ENCODE measurements around the gene ADGRV1.

Gene ADGRV1

DNA sequence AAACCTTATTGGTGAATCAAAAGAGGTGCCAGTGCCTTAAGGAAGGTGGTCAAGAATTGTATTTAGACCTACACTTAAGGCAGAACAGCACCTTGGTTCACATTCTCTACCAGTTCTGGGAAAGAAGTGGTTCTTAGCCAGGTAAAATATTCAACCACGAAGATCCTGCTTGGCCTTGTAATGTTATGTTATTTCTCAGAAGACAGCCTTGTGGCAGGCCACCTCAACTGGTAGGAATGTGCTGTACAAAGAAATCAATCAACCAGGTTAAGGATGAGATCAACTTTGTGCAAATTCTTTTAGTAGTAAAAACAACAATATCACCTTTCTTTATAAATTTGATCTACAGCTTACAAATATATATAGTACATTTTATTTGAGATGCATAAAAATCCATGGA lies 577.7 kb downstream of the ADGRV1 start:
- no peak for DNase-seq (ENCODE audit: low read depth)

DNA sequence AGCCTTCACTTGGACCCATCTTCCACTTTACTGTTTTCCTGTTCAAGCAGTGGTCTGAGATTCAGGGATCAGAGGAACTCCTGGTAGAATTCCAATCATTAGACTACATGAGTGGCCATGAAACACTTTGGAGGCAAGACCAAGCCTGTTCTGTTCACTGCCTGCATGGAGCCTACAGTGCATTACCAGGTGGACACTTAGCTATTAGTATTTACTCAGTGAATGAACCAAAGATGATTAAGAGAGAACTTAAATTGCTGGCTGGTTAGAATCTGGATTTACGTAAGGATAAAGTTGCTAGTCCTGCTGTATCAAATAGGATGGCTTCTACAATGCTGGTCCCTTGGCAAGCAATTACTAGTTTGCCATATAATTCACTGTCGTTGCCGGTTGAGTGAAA lies 579.0 kb downstream of the ADGRV1 start:
- no peak for DNase-seq (ENCODE audit: low read depth)

DNA sequence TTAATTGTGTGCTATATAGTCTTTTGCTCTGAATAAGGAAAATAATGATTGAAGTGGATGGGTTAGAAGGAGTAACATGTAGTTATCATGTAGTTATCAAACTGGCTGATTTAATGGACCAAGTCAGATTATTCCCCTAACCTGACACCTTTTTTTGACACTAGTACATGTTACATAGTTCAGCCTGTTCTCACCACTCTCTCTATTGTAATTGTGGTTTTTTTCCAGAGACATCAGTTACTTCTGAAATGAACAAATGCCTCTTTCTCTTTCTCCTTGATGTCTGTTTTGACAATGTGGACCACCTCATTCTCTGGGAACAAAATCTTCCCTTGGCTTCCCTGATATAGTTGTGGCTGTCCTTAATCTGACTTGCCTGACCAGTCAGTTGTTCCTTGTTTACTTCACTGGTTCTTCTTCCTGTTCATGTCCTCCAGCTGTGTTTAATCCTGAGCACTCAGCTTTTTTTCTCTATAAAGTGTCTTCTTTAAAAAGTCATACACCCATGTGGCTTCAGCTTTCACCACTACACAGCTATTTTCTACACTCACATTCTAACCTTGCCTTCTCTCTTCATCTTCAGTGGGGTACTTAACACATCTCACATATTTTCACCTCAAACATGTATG lies 581.1 kb downstream of the ADGRV1 start:
- DNase-seq (ENCODE audit: low read depth), result no peak

DNA sequence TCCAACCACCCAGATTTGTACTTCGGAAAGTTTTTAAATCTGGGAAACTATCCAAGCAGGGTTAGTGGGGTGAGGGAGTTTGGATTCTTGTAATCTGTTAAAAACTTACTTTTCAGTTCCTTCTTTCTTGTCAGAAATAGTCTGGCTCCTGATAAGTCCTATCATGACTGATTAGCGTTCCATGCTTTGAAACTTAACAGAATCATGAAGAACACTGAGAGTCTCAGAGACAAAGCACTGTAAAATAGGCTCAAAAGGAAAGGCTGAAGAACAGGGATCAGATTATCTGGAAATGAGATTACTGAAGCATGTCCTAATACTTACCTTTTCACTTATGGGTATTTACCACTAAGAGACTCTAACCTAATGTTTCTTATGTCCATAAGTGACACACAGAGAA lies 582.1 kb downstream of the ADGRV1 start:
- no peak for DNase-seq (ENCODE audit: low read depth)

DNA sequence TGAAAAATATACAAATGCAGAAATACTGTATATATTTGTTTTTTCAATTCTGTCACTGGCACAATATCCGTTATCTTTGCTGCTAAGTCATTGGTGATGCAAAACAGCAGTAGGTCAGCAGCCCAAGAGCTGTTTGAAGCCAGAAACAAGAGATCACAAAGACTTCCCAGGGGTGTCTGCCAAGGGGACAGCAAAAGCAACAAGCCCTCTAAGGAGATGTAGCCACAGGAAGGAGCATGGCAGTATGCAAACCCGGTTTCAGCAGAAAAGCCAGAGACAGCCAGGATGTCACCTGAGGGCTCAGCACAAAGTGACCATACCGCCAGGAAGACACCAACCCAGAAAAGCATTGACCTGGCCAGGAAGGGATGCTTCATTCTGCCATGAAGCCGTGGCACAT lies 583.0 kb downstream of the ADGRV1 start:
- DNase-seq (ENCODE audit: low read depth), result no peak

DNA sequence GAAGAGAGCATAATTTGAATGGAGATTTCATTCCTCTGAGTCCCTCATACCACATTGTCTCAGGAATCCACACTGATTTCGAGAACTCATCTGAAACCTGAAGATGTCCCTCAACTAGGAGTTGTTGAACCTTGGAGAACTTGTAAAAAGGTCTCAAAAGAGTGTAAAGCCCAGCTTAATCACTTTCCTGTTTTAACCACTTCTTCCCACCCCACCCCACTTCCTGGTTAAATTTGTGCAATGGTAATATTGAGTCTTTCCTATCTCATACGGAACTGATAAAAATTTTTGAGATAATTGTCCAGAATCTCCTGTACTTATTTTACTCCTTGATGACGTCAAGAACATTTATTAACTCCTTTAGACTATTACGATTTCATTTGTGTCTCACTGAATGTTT lies 583.8 kb downstream of the ADGRV1 start:
- DNase-seq (ENCODE audit: low read depth), result no peak

DNA sequence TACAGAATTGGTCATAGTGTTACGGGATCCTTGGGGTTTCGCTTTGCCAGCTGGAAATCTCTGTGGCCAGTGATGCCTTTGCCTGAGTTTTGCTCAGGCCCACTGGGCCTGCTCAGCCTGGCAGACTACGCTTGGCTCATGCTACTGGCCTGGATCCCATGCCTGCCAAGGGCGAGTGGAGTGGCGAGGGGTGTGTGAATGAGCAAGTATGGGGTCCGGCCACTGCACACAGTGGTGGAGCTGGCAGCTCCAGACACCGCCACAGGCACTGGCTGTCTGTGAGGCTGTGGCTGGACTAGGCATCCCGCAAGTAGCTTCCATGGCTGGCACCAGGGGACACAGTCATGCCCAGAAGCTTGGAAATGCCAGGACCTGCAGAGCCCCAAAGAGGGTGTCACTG lies 584.2 kb downstream of the ADGRV1 start:
- no peak for DNase-seq (ENCODE audit: low read depth)

DNA sequence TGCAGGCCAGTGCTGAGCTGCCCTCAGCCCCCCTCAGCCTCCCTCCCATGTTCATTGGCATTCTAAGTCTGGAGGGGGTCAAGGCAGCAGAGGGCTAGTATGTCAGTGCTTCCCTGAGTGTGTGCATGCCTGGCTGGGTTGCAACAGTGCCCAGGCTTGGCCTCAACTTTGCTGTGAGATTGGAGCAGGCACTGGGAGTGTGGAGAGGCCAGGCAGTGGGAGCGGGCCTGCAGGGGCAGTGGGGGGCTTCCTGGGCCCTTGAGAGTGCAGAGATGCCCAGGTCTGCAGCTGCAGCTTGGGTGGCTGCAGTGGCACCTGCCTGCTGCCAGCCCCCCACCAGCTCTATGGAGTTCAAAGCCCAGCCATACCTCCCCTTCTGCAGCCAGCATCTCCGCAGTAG lies 585.2 kb downstream of the ADGRV1 start:
- no peak for DNase-seq (ENCODE audit: low read depth)

DNA sequence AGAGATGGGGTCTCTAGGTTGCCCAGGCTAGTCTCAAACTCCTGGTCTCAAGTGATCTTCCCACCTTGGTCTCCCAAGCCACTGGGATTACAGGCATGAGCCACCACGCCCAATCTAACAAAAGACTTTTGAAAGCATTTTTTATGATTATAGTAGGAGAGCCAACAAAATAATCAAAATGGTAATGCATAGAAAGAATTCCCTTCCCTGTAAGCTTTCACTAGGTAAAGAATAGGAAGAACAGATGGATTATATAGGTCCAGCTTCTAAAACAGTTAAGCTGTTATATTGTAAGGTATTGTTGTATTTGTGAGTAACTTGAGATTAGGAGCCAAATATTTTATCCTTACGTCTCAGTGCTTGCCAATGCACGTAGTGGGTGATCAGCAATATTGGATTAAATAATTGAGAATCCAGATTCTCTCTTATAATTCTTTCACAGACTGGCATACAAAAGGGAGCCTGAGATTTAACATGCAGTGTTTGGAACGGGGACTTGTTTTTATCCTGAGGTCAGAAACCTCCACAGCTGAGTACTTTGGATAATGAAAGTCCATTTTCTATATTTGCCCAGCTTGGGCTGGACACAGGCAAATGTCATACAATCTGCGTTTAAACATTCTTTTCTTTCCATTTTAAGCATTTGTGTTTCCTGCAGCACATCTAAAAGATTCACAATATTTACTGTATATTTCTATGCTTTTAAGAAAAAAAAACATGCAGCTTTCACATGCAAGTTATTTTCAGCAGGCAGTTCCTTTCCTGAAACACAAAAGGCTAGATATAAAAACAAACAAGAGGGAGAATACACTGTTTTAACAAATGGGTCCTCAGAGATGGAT lies 586.1 kb downstream of the ADGRV1 start:
- no peak for DNase-seq (ENCODE audit: low read depth)

DNA sequence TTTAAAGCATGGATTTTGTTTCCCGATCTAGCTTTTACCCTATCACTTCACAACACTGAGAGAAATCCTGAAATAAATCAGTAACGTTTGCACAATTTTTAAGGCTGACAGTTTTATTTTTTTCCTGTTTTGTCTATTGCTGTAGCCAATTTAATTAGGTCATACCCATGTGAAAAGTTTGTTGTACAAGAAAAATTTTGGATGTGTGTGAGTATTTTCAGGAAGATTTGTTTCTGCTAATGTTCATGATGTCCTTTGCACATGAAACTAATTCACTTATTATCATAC lies 586.7 kb downstream of the ADGRV1 start:
- no peak for DNase-seq (ENCODE audit: low read depth)

DNA sequence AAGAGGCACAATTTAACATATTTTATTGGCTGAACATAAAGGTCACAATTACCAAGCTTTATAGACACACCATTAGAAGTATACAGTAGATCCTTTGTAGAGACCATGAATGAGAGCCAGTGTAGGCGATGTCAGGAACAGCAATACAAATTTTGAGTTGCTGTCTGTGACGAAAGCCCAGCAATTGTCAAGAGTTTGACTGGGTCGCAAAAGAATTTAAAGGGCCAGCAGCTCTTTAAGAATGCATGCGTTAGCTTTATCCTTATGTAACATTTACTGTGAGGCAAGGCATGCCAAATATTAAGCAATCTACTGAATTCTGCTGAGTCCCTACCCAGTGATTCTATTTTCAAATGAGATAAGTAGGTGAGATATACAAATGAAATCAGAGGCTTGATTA lies 587.6 kb downstream of the ADGRV1 start:
- DNase-seq (ENCODE audit: low read depth), result no peak

DNA sequence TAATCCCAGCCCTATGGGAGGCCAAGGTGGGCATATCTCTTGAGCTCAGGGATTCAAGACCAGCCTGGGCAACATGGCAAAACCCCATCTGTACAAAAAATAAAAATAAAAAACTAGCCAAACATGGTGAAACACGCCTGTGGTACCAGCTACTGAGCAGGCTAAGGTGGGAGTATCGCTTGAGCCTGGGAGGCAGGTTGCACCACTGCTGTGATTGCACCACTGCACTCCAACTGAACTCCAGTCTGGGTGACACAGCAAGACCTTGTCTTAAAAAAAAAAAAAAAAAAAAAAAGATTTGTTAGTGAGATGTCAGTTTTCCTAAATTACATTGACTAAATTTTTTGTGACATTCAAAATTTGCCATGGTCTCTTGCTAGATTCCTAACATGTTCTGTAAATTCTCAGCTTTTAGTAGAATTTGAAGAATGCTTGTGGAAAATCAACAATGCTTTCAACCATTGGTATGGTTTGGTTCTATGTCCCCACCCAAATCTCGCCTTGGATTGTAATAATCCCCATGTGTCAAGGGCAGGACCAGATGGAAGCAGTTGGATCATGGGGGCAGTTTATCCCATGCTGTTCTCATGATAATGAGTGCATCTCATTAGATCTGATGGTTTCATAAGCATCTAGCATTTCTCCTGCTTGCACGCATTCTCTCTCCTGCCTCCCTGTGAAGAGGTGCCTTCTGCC lies 588.5 kb downstream of the ADGRV1 start:
- no peak for DNase-seq (ENCODE audit: low read depth)

DNA sequence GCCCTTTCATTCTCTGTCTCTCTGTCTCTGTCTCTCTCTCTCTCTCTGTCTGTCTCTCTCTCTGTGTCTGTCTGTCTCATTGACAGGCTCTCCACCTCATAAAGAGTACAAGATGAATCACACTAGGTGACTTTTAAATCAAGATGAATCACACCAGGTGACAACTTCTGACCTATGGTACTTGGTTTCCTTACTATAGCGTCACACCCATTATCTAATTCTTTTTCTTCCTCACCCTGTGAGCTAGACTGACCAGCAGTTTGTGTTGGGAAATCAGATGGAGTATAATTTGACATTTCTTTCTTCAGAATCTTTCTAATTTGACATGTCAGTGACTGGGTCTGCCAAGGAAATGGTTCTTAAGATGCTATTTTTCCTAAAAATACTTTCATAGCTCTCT lies 591.6 kb downstream of the ADGRV1 start:
- DNase-seq (ENCODE audit: low read depth), result no peak

DNA sequence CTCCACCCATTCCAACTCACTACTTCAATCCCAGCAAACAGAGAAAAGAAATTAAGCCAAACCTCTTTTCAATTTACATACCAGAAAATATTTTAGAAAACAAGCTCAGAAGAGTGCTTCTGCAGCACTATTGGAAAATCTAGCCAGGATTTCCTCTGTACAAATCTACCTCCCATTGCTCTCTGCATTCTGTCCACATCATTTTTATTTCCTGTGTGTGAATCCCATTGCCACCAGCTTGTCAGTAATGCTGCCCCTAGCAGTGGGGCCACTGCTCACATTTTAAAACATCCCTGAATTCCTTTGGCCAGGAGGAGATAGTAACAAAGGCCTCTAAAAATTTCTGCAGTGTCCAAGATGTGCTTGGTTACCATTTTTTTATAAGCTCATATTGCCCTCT lies 592.0 kb downstream of the ADGRV1 start:
- no peak for DNase-seq (ENCODE audit: low read depth)

DNA sequence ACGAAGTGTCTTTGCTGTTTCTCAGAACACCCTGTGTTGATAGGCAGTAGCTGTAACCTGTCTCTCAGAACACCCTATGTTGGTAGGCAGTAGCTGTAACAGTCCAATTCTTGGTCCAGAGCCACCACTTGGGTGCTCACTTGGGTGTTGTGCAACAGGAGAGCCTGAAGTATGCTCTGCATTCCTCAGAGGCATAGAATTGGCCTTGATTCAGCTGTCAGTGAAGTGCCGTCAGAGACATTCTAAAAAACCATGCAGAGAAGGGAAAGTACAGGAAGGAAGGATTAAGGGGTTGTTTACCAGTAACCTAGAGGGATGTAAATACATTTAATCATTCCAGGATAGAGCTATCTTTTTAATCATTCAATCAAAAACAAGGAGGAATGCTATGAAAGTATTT lies 593.4 kb downstream of the ADGRV1 start:
- no peak for DNase-seq (ENCODE audit: low read depth)

DNA sequence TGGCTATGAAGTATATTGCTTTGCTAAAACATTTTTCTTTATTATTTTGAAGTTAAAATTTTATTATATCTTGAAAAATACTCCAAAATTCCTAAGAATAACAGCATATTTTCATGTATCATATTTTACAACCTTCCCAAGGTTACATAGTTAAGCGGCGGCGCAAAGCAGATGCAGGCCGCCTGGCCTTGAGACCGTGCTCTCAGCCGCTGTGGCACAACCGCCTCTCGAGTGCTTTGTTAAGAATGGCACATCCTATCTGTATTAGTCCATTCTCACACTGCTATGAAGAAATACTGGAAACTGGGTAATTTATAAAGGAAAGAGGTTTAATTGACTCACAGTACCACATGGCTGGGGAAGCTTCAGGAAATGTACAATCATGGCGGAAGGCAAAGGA lies 595.7 kb downstream of the ADGRV1 start:
- no peak for DNase-seq (ENCODE audit: low read depth)

DNA sequence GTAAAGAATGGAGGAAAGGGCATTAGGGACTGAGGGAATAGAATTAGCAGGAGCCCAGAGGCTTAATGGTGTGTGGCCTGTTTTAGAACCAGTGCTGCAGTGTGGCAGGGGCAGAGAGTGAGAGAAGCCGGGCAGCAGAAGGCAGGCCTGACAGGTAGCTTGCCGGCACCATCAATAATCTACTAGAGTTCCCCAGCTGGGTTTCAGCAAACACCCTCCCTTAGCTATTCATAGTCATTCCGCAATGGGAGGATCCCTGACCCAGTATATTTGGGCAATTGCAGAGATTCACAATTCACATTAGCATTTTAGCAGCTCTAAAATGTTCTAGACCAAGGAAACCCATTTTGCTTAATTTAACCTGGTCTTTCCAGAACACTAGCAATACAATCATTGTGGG lies 596.7 kb downstream of the ADGRV1 start:
- no peak for DNase-seq (ENCODE audit: low read depth)

DNA sequence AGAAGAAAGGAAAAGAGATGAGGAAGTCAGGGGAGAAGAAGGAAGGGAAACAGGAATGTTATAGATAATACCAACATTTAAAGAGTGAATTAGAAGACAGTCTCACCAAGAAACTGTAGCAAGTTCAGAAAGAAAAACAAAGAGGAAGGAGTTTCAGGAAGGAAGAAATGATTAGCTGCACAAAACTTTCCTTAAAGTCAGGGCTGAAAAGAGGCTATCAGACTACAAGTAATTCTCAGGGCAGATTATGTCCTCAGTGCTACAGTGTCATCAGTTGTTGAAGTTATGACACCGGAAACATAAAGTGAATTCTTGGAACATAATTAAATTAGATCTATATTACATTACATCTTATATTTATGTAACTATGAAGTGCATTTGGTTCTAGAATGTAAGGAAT lies 597.6 kb downstream of the ADGRV1 start:
- no peak for DNase-seq (ENCODE audit: low read depth)

DNA sequence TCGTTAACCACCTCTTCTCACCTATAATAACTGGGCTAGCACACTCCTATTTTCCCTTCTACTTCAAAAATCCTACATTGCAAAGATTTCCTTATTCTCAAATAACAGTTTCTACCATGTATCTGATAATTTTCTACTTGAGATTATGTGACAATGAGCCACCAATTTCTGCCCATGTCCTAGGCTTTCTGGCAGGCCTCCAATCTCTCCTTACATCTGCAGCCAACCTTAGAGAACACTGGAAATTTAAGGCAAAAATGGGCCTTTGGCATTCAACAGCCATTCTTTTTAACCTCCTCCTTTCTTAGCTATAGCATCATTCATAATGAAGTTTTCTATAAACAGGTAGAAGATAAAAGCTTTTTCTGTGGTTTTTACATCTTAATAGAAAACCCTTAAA lies 599.4 kb downstream of the ADGRV1 start:
- no peak for DNase-seq (ENCODE audit: low read depth)

DNA sequence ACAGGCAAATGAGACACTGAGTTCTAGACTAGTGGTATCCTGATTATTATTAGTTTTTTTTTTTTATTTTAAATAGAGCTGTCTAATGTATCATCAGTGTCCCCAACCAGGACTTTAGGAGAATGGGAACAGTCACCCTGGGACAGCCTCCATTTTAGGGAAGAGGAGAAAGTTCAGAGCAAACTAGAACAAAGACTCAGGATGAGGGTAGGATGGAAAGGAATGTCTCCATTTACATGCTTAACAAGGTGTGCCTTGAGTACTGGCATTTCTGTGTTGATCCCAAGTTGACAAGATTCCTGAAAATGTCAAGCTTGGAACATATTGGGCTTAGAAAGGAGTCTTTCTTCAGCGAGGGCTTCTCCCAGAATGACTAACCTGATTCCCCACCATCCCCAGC lies 601.0 kb downstream of the ADGRV1 start:
- DNase-seq (ENCODE audit: low read depth), result no peak

DNA sequence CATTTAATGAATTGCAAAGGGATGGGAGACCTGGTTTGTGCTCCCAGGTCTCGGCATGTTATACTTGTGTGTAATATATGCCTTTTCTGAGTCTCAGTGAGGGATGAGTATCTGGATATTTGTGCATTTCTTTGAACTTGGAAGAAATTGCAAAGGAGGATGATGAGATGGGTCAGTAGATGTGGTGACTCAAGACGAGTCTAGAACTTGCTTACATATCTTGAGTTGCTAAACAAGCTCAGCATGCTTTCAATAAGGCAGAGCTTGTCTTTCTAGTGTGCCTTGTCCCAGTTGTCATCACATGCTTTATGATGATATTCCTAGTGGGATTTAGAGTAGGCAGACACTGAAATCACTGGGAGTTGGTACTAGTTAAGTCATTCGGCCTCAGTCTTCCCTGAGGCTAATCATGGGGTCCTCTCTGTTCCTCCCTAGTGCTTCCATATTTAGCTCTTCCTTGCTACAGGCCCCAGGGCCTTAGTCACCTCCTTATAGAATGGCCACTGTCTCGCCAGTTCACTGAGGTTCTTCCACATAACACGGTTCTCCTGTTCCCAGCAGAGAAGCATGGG lies 602.2 kb downstream of the ADGRV1 start:
- DNase-seq (ENCODE audit: low read depth), result no peak

DNA sequence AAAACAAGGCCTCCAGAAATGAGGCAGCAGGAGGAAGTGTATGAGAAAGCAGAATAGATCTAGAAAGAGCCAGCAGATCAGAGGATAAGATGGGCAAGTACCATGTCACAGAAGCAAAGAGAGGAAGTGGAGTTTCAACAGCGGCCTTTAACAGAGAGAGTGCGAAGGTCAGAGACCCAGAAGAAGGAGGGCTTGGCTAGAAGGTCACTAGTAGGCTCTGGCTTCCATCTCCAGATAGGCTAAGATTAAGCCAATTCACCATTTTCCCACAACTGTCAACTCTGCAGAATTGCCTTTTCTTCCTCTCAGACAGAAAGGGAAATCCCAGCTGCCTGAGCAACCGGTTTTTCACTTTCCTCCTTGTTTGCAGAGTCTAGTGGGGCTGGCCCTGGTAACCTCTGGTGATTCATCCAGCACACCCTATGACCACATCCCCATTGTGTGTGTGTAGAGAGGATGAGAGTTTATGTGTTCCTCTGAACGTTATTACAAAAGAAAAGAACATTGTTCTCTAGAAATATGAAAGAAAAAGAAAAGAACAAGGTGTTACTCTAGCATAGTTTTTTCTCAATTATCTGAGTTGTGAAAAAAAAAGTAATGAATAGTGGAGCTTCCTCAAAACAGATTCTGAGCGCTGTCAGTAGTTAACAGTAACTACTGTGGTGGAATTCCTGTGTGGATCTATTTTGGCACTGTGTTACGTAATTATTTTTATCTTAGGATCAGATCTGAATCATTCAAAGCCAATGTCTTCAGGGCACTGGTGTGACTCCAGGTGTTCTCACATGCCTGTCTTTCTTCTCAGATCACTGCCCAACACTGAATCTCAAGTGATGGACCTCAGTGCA lies 604.2 kb downstream of the ADGRV1 start:
- peak; percentile 1 for DNase-seq (ENCODE audit: low read depth)
